CMK (cell line): ENCODE data around the gene FOLR3.
"Not testable (repeated sequence)": the region's sequence is repeated elsewhere in the genome, so short reads cannot be mapped to it uniquely, and the experiment has no call there.

Experiments
- DNase-seq: peaks from one replicate; pipeline ENCODE4 v3.0.0-alpha.2; 2010; ENCODE audit warnings: low read depth

FOLR3 gene

DNA sequence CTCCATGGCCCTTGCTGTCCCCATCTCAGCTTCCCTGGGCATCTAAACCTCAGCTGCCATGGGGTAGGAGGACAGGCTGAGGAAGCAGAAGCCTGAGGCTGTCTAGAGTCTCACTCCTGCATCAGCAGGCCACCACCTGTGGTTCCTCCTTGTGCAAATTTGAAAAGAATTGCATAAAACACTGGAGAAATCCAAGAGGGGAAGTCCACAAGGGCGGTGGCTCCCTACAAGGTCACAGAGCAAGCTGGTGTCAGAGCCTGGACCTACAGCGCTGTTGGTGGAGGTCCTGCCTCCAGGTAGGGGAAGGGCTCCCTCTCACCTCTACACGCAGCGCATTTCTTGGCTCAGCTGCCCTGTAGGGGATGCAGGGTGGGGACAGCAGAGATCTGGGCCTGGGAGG lies at the start of gene FOLR3:
FOLR3 (plus strand) TSS at position 253 of the 400 bp plus-strand sequence. CDS start 228 bp downstream, outside the sequence.
- not testable (repeated sequence) for DNase-seq

GRCh38 chr11:72088076-72088808 lies 47.3 kb upstream of the FOLR3 start:
- DNase-seq, result no peak

GRCh38 chr11:72091292-72091691 lies 44.2 kb upstream of the FOLR3 start:
- peak; percentile 66 for DNase-seq

GRCh38 chr11:72098741-72099140 lies 36.8 kb upstream of the FOLR3 start:
- DNase-seq, result no peak

GRCh38 chr11:72100009-72100408 lies 35.5 kb upstream of the FOLR3 start:
- no peak for DNase-seq

DNA sequence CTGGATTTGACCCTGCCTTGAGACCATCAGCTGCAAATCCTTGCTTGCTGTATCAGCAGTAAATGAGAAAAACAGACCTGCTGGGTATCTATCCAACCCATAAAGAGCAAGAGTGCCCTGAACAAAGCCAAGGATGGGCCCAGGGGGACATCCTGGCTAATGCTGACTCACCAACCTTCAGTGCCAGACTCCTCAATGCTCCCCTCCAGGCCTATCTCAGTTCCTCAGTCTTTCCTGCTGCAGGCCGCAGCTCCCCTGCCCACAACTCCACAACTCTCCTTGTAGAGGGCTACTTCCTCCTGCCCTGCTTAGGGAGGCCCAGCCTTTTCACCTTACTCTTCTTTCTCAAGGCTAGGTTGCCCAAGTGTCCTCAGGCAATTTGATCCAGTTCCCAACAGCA lies 35.1 kb upstream of the FOLR3 start:
- DNase-seq, result peak; percentile 100

DNA sequence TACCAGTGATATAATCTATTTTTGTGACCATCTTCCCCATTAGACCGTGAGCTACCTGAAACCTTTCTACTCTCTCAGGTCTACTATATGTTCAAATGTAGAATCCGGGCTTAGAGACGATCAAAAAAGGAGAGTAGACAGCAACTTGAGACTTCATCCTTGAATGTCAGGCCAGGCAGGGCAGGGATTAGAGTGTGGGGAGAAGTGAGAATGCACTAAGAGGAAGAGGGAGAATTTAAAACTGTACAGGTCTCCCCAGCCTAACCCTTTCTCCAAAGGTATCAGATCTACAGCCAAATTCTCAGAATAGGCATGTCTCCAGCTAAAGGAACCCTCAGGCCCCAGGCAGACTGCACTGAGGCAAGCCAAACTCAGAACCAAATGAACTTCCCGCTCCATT lies 33.4 kb upstream of the FOLR3 start:
- no peak for DNase-seq

- DNase-seq, result no peak
Observed at GRCh38 chr11:72102631-72102945, 32.9 kb upstream of the FOLR3 start.

DNA sequence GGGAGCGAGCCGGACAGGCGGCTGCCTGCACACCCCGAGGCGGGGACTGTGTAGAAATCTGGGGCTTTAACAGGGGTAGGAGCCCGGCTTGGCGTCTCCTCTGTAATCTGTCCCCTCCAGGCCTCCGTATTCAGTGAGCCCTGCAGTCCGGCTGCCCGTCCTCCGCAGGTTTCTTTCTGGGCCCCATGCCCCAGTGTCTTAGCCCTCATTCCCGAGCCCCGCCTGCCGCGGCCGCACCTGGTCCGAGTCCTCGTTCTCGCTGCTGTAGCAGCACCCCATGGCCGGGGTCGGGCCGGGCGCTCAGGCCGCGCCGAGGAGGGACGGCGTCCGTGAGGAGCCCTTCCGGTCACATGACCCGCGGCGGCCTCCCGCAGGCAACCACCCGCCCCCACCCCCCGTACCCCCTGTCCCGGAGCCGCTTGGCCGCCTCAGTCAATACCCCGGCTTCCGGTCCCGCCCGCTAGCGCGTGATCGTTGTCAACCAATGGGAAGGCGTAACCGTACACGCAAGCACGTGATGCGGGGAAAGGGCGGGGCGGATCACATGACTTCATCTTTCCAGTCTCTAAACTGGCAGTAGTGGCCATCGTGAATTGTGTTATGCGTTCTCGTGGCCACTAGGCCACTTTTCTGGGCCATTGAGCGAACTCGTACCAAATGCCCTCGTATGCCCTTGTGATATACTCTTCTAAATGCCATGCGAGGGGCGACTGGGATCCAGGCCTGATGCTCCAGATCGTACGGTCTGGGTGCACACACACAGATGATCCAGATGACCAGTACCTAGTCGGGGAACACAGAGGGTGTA lies 32.4 kb upstream of the FOLR3 start, which contains the start of gene LAMTOR1:
LAMTOR1 (minus strand) TSS at position 352 of the 808 bp plus-strand sequence; CDS start at position 279, 73 bp downstream.
- peak; percentile 100 for DNase-seq

- DNase-seq, result no peak
Observed at GRCh38 chr11:72103754-72104167, 31.8 kb upstream of the FOLR3 start.

DNA sequence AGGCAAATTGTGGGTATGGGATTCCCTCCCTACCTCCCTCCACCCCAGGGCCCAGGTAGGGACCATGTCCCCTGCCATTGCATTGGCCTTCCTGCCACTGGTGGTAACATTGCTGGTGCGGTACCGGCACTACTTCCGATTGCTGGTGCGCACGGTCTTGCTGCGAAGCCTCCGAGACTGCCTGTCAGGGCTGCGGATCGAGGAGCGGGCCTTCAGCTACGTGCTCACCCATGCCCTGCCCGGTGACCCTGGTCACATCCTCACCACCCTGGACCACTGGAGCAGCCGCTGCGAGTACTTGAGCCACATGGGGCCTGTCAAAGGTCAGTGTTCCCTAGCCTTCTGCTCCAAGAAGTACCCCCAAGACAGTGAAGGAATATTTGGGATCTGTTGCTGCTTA lies 29.6 kb upstream of the FOLR3 start, which contains the start of gene TOMT:
TOMT (plus strand) TSS at position 37 of the 400 bp plus-strand sequence; CDS start at position 65, 28 bp downstream.
- no peak for DNase-seq

DNA sequence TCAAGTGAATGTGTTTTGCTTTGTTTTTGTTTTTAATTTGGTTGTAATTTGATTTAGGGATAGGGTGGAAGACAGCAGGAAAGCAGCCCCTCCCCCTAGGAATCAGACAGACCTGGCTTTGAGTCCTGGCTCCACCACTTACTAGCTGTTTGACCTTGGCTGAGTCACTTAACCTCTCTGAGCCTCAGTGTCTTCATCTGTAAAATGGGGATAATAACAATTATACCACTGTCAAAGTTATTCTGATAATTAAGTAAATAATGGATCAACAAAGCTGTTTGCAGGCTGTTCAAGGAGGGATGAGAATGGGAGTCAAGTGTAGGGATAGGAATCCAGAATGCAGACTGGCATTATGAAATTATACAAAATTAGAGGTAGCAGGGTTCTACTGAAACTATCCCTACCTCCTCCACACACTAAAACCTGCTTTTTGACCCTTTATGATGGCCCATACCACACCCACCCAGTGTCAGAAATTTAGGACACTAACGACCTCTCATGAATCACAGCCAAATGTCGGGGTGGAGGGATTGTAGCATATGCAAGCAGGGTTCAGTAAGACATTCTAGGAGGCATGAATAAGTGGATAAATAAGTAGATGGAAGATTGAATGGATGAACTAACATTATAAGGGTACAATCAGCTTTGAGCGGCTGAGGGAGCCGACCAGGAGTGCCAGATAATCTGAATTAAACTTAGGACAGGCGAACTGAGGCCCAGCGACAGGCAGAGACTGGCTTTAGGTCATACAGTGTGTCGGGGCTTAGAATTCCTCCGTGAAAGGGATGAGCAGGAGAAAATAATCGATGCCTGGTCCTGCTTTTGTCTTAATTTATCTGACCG lies 24.0 kb upstream of the FOLR3 start:
- DNase-seq, result no peak

GRCh38 chr11:72112143-72112977 lies 23.2 kb upstream of the FOLR3 start, which contains the start of gene ANAPC15:
TSS of gene ANAPC15 (minus strand) at chr11:72112695. CDS start at chr11:72111276, 1,419 bp downstream.
- DNase-seq, result peak; percentile 99

- DNase-seq, result no peak
Observed at GRCh38 chr11:72112978-72113808, 22.3 kb upstream of the FOLR3 start.

- no peak for DNase-seq
Observed at GRCh38 chr11:72114570-72114969, 21.0 kb upstream of the FOLR3 start.

DNA sequence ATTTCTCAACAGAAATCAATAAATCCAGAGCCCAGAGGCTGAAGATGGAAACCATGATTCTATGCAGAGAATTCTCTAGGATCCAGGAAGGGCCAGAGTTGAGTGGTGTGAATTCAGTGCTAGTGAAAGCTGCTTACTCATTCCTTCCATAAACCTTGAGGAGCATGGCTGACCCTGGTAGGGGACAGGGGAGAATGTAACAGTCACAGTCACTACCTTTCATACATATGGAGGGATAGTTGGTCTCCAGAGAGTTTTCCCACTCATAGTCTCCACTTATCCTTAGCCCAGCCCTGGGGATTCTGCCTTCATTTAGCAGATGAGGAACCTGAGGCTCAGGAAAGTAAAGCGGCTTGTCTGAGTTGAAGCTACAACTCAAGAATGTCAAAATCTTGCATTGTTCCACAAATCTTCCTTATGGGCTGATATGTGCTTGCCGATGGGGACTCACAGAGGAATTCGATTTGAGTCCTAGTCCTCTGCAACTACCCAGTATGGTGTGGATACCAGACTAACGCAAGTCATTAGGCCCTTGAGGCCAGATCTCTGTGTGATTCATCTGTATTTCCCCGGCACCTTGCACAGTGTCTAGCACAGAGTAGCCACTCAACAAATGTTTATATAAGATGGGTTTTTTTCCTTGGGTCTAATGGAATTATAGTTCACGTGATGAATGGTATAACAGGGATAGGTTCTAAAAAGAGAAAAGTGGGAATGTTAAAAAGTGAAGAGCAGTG lies 19.3 kb upstream of the FOLR3 start:
- DNase-seq, result no peak

DNA sequence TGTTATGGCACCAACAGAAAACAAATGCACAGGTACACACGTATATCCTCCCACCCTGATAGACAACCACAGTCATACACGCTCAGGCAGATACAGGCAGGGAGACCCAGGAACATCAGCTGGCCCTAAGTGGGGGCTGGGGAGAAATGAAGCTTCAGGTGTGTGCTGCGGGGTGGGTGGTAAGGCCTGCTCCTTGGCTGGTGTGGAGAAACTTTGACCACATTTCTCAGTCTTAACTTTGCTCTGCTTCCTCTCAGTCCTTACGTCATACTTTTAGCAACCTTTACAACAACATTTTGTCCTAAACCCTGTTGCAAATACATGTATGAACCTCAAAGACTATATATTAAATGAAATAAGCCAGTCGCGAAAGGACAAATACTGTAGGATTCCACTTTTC lies 16.3 kb upstream of the FOLR3 start:
- no peak for DNase-seq

DNA sequence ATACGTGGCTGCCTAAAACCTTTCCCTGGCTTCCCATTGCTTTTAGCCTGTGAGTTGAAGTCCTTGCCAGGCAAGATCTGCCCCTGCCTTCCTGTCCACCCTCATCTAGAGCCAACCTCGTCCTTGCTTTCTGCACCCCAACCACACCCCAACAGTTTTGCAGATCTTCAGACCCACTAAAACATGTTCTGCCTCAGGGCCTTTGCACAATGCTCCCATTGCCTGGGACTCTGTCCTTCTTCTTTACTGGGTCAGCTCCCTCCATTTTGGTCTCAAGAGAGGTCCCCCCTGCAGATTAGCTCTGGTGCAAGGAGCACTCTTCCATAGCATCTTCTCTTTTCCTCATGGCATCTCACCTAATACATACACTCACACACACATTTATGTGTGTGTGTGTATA lies 14.6 kb upstream of the FOLR3 start:
- no peak for DNase-seq

DNA sequence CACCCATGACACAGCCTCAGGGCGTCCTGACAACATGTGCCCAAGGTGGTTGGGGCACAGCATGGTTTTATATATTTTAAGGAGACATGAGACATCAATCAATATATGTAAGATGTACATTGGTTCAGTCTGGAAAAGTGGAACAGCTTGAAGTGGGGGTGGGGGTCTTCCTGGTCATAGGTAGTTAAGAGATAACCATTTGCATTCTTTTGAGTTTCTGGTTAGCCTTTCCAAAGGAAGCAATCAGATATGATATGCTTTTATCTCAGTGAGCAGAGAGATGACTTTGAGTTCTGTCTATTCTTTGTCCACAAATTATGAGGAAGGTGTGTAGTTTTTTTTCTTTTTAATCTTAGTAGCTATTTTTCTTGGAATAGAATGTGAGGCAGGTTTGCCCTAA lies 12.9 kb upstream of the FOLR3 start:
- DNase-seq, result no peak
